ENCODE data around the gene EFCAB10.
A peak's percentile ranks its signal among the peaks of the same experiment; 100 is the strongest.

EFCAB10 gene

DNA sequence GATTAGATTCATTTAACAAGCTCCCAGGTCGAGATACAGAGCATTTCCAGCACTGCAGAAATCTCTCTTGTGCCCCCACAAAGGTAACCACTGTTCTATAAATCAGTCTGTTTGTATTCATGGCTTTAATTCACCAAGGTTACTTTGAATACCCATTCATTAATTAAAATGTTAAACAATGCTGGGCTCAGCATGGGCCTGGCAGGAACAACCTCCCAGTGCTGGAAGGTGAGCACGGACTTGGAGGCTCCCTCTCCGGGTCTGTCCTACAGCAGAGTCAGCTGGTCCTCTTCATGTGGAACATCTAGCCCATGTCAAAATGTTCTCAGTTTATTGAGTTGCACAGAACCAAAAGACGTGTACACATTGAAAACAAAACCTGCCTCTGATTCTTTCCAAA lies 15.6 kb upstream of the EFCAB10 start:
- DNase-seq: no peak

DNA sequence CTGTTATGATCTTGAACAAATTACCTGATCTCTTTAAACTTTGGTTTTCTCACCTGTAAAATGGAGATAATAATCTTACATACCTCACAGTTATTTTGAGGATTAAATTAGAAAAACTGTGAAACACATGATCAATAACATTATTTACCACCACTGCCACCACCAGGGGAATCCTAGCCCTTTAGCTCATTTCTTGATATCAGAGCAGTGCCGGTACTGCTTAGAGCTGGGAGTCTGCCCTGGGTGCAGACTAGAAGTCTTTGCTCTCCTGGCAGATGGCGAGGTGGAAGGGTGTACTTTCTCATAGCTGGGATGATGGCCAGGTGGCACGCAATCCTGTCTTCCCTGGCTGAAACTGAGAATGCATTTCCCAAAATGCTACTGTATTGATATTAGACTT lies 12.7 kb upstream of the EFCAB10 start:
- no peak for DNase-seq

DNA sequence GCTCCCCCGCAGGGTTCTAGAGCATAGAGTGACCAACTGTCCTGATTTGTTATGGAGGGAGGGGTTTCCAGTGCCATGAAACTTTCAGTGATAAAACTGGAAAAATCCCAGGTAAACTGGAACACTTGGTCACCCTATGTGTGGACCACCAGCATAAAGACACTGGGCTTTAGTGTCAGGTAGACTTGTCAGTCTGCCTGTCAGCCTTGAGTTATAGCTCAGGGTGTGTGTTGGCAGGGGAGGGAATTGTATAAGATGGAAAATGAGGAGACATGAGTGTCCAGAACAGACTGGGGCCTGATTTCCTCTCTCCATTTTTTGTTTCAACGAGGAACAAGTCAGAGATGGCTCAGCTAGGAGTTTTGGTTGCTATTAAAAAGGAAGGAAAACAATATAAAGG lies 10.2 kb upstream of the EFCAB10 start:
- DNase-seq: peak; percentile 1

DNA sequence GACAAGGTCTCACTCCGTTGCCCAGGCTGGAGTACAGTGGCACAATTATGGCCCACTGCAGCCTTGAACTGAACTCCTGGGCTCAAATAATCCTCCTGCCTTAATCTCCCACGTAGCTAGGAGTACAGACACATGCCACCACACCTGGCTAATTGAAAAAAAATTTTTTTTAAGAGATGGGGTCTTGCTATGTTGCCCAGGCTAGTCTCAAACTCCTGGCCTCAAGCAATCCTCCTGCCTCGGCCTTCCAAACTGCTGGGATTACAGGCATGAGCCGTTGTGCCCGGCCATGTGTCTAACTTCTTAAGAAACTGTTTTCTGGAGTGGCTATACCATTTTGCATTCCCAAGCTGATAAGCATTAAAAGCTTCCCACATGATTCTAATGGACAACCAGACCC lies 9.5 kb upstream of the EFCAB10 start:
- peak; percentile 21 for DNase-seq

DNA sequence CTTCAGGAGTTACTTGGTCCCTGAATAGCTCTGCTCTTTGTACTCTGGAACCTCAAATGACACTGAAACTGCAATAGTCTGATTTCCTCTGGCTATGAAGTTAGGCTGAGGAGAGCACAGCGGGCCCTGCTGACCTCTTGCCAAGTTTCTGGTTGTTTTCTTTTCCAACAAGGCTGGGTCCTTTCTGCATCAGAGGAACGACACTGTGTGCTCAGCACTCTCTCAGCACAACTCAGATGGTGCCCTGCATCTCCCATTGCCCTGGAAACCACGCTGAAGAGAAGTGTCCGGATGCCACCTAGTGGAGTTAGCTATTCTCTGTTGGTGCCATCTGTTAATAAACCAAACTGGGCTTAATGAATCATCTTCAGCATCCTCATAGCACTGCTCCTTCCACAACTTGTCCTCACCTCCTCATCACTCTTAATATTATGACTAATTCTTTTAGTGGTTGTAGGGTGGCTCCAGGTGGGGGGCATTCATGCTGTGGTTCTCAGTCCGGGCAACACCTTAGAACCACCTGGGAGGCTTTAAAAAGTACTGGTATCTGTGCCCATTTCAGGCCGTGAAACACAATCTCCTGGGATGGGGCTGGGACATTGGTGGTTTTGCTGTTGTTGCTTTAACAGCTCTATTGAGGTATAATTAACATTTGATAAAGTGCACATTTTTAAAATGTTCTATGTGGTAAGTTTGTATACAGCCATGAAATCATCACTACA lies 8.2 kb upstream of the EFCAB10 start:
- DNase-seq: peak; percentile 62

DNA sequence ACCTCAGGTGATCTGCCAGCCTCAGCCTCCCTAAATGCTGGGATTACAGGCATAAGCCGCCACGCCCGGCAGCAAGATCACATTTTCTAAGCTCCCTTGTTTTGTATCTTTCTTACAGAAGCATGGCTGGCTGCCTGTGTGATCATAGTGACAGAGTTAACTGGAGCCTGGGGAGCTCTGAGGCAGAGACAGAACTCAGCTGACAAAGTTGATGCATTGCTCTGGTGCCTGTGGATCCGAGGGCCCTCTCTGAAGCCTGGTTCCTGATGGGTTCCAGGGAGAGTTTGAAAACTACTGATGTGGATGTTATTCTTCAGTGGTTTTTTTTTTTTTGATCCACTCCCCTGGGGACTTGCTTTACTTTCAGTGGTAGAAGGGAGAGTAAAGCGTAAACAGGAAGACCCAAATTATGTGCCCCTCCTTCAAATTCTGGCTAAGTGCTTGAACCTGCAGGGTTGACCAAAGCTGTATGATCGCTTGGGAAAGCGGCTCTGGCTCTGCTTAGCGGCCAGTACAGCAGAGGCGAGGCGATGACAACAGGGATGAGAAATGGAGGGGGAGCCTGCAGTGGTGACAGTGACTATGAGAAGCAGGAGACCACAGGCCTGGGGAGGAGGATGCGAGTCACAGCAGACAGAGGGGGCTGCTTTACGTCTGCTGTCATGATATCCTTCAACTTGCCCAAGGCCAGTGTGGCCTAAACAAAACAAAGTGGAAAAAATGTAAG lies 6.8 kb upstream of the EFCAB10 start:
- DNase-seq: no peak

DNA sequence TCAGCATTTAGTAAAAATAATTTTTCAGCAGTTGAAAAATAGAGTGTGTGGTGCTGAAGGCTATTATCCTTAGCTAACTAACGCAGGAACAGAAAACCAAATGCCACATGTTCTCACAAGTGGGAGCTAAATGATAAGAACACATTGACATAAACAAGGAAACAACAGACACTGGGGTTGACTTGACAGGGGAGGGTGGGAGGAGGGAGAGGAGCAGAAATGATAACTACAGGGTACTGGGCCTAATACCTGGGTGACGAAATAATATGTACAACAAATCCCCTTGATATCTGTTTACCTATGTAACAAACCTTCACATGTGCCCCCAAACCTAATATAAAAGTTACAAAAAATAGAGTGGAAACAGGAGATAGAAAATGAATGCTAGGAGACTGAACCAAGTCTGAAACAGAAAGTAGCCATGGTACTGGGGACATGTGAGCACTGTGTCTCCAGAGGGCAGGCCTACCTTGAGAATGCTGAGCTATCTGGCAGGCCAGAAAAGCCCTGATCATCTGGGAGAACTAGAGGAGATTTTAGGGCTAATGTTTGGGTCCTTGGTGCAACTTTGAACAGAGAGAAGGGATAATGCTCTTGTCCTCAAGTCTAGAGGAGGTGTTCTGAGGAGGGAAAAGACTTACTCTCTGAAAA lies 4.7 kb upstream of the EFCAB10 start:
- DNase-seq: no peak

DNA sequence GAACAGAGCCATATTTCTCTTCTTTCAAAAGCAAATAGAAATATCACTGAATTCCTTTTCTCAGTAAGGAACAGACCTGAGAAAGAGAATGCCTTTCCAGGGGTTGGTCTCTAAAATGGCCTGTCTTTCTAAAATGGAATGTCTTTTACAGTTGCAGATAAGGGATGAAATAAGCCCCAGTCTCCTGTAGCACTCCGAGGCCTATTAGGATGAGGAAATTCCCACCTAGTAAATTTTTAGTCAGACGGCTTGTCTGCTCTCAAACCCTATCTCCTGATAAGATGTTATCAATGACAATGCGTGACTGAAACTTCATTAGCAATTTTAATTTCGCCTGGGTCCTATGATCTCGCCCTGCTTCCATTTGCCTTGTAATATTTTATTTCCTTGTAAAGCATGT lies 2.9 kb upstream of the EFCAB10 start:
- no peak for DNase-seq

DNA sequence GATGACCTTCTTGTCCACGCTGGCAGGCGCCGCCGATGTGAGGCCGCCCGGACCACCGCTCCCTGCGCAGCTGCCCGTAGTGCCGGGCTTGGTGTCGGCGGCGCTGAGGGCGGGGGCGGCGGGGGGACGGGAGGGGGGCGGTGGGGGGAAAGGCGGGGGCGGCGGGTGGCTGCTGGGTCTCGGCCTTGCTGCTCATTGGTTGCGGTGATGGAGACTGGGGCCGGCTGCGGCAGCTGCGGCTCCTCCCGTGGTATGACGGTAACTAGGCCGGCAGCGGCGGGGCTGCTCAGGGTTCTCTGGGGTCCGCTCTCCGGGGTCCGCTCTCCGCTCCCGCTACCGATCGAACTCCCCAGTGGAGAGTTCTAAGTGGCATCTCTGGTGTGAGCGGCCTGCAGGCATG lies 1.8 kb upstream of the EFCAB10 start:
- no peak for DNase-seq

DNA sequence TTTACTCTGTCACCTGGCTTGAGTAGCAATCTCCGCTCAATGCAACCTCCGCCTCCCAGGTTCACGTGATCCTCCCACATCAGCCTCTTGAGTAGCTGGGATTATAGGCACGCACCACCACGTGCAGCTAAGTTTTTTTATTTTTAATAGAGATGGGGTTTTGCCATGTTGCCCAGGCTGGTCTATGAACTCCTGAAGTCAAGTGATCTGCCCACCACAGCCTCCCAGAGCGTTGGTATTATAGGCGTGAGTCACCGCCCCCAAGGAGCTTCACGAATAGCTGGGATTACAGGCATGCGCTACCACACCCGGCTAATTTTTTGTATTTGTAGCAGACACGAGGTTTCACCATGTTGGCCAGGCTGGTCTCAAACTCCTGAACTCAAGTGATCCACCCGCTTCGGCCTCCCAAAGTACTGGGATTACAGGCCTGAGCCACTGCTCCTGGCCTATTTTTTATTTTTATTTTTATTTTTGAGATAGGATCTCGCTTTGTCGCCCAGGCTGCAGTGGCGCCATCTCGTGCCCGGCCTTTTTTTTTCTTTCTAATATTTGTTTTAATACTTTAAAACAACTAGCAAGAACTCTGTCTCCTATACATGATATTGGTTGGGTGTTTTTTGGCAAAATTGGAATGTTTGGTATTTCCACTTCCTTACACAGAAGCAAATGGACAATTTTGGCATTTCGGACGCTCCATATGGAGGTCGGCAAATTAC lies 1.1 kb downstream of the EFCAB10 start:
- no peak for DNase-seq

DNA sequence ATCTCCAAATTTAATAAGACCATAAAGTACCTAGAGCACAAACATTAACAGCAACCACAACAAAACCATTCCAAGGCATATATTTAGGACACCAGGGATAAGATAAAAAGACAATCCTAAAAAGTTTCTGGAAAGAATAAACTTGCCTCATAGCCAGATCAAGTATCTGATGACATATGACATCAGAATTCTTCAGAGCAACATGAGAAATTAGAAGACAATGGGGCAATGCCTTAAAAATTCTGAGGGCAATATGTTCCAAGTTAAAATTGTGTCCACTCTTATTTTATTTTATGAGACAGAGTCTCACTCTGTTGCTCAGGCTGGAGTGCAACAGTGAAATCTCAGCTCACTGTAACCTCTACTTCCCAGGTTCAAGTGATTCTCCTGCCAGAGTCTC lies 2.8 kb downstream of the EFCAB10 start:
- DNase-seq: no peak

DNA sequence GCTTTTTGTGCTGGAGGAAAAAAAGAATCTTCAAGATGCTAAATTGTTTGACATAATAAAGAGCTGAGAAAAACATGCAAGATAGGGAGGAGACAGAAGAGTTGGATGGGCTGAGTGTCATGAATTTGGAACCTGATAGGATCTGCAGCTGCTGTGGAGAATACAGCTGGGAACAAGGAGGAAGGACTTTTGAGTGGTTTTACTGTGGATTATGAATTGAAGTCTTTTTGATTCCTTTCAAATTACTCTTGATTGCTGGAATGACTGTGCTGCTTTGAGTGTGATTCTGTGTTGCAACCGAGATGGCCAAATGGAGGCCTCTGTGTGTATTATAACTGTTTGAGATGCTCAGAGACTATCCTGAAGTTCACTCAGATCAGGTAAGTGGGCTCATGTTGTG lies 4.0 kb downstream of the EFCAB10 start:
- DNase-seq: no peak

DNA sequence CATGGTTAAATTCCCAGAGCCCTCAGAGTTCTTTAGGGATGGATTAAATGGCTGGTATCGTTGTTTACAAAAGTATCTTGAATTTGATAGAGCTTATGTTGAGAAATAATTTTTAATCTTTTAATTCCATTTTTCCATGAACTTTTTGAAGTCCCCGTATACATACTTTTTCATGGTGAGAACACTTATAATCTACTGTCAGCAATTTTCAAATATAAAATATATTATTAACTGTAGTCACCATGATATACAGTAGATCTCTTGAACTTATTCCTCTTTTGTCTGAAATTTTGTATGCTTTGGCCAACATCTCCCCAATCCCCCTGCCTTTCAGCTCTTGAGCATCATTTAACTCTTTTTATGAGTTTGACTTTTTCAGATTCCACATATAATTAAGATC lies 9.4 kb downstream of the EFCAB10 start:
- DNase-seq: no peak

DNA sequence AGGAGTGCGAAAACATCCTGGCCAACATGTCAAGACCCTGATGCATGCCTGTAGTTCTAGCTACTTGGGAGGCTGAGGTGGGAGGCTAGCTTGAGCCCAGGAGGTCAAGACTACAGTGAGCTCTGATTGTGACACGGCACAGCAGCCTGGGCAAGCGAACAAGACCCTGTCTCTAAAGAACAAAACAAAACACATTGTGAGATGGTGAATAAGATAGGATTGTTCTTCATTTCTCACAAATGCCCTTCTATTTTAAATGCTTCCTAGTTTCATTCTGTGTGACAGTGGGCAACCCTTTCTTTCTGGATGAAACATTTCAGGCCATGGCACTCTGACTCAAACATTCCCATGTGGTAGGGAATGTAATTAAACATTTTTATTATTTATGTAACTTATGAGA lies 13.5 kb downstream of the EFCAB10 start:
- no peak for DNase-seq

DNA sequence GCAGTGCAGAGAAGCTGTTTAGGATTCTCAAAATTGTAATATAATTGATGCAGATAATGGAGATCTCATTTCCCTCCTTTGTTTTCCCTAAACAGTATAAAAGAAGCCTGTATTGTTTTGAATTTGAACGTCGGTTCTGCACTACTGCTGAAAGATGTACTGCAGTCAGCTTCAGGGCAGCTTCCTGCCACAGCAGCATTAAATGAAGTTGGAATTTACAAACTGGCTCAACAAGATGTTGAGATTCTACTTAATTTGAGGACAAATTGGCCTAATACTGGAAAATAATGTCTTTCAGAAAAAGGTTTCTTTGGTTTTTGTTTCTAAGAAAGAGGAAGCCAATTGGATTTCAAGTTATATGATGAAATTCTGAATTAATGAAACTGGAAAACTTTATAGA lies 14.3 kb downstream of the EFCAB10 start:
- DNase-seq: no peak

DNA sequence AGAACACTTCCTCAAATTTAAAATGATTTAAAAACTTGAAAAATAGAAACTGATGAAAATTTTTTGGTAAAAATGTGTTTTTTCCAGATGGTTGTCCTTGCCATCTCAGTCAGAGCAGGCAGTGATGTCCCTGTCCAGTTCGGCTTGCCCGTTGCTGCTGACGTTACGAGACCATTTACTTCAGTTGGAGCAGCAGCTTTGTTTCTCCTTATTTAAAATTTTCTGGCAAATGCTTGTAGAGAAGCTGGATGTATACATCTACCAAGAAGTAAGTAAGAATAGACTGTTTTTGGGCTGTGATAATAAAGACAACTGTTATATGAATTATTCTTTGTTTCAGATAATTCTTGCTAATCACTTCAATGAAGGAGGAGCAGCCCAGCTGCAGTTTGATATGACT lies 16.1 kb downstream of the EFCAB10 start:
- no peak for DNase-seq

DNA sequence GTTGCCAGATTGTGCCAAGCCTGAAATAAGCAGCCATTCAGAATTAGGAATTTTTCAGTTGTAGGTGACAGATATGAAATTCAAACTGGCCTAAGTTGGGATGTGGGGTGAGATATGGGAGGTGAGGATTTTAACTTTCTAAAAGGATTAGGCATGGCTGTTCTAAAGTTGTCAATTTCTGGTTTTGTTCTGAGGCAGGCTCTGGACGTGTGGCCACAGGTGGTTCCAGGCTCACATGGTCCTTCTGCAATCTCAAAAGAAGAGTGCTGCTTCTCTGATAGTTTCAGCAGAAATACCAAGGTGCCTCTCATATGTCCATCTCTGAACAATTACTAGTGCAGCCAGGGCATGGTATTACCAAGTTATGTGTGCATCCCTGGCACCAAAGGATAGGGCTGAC lies 21.4 kb downstream of the EFCAB10 start:
- DNase-seq: no peak

DNA sequence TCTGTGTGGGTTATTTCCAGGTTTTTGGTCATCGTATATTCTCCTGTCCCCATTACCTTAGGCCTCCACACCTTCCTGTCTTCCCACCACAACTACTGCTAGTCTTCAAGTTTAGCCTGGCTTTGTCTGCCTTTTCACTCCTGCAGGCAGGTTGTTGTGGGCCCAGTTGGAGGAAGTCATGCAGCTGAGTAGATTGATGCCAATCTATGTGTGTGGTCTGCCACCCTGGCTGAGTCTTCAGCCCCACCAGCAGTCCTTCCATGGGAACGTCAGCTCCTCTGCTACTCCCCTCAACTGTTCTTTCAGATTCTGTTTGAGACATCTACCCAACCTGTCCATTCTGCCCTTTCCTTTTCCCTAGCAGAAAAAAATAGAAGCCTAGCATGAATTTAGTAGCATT lies 43.0 kb downstream of the EFCAB10 start:
- no peak for DNase-seq

DNA sequence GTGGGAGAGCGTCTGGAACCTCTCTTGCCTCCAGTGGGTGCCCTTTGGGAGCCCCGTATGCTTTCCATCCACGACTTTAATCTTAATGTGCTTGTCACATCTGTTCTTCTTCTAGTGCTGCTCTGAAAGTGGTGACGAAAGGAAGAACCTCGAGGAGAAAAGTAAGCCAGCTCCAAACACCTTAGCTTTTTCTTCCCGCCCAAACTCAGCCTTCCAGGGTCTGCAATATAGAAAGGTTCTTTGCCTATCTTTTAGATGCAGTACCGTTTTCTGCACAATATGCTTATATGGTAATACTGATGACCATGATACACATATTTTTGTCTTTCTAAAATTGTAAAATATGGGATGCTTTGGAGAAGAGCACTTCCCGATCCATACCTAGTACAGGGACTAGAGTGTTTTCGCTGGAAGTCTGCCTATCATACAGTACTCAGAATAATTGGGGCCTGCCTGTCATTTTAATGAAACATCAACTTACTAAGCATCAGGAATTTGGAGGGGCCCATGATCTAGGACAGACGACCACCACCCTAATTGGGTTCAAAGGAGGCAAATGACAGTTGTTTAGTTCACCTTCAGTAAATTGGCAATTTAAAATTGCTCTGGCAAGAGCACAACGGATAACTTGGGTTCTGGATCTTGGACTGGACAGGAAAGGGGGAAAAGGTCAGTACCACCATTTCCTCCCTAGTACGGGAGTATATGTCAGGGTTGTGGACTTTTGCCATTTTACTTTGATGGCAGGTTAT lies 48.4 kb downstream of the EFCAB10 start:
- DNase-seq: no peak

DNA sequence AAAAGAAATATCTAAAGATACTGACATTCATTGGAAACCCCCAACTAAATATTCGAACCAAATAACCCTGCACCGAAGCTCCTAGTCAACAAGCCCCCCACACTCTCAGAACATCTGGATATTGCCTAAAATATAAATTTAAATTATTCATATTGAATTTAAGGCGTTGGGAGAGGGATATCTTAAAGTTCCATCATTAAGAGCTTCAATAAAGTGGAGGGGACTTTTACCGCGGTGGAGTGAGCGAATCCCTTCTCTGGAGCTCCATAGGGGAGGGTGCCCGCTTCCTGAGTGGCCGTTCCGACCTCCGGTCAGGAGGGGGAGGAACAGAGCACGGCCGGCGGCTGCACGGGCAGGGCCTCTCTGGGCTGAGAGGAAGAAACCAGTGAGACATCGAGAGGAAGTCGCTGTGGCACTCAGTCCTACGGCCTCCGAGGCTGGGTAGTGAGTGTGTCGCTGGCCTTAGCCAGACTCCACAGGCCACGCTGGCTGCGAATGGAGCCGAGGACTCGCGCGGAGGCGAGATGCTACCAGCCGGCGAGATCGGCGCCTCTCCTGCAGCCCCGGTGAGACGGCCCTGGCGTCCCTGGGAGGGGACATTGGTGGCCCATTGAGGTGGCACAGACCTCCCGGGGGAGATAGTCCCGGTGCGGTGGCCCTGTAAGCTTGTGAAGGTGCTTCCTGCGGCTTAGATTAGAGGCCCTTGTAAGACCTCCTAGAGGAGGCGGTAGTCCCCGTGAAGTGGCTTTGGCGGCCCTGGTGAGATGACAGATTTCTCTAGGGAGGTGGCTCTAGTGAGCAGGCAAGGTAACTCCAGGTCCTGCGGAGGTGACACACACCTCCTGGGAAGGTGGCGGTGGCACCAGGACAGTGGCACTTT lies 49.3 kb downstream of the EFCAB10 start, which contains the start of gene RINT1:
TSS of gene RINT1 (plus strand) at position 410 of the 880 bp plus-strand sequence. CDS start at position 525, 115 bp downstream.
- peak; percentile 96 for DNase-seq

DNA sequence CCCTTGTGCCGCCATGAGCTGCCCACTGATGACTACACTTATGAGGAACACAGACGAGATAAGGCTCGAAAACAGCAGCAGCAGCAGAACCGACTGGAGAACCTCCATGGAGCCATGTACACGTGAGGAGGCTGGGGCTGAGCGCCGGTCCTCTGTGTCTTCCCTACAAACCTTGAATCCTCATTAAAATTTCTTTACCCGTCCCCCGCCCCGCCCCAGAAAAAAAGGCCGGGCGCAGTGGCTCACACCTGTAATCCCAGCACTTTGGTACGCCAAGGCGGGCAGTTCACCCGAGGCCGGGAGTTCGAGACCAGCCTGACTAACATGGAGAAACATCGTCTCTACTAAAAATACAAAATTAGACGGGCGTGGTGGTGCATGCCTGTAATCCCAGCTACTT lies 50.7 kb downstream of the EFCAB10 start:
- no peak for DNase-seq

DNA sequence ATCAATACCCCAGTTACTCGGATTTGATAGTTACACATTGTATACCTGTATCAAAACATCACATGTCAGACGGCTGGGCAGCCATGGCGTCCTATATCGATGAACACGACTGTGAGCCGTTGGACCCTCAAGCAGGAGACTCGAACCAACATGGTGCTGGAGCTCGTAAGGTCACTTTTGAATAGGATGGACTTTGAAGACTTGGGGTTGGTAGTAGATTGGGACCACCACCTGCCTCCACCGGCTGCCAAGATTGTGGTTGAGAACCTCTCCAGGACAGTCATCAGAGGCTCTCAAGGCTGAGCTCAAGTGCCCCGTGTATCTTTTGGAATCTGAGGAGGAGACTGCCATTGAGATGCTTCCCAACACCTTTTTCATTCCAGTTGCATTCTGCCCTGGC lies 51.2 kb downstream of the EFCAB10 start:
- no peak for DNase-seq
